ENCODE results near the gene EFHD1.

The EFHD1 gene, protein sequence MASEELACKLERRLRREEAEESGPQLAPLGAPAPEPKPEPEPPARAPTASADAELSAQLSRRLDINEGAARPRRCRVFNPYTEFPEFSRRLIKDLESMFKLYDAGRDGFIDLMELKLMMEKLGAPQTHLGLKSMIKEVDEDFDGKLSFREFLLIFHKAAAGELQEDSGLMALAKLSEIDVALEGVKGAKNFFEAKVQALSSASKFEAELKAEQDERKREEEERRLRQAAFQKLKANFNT

DNA sequence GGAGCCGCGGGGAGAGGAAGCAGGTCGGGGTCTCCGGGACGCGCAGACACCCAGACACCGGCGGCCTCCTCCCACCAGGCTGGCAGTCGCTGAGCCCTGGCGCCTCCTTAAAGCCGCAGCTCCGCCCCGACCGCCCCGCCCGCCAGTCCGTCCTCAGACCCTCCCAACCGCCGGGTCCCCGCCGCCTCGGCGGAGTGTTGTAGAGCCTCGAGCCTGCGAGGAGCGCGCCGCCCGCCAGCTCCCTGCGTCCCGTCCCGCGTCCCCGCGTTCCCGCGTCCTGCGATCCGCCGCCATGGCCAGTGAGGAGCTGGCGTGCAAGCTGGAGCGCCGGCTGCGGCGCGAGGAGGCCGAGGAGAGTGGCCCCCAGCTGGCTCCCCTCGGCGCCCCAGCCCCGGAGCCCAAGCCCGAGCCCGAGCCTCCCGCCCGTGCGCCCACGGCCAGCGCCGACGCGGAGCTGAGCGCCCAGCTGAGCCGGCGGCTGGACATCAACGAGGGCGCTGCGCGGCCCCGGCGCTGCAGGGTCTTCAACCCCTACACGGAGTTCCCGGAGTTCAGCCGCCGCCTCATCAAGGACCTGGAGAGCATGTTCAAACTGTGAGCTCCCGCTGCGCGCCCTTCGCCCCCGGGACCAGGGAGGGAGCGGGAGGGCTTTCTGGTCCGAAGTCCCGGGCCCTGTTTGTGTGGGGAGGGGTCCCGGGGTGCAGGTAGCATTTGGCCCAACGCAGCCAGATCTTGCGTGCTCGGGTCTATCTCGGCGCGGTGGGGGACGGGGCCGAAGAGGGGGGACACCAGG, at the start of gene EFHD1:
EFHD1 (plus strand) TSS at position 192 of the 793 bp plus-strand sequence; CDS start at position 293, 101 bp downstream.
- peak; percentile 39 for DNase-seq

DNA sequence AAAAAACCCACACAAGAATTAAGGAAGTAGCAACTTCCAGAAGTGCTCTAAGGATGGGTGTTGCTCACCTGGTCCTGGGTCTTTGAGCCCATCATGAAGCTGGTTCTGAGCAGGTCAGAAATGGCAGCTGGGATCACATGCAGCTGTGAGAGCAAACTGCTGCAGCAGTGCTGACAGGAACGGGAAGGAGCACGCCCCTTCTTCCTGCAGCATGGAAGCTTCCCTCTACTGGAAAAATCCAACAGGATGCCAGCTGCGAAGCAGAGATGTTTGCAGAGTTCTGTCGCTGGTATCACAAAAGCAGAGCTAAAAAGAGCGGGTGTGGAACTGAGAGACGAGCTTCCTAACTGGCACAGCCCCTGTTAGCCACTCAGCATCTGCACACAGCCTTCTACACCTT, 49.2 kb upstream of the EFHD1 start:
- no peak for DNase-seq

DNA sequence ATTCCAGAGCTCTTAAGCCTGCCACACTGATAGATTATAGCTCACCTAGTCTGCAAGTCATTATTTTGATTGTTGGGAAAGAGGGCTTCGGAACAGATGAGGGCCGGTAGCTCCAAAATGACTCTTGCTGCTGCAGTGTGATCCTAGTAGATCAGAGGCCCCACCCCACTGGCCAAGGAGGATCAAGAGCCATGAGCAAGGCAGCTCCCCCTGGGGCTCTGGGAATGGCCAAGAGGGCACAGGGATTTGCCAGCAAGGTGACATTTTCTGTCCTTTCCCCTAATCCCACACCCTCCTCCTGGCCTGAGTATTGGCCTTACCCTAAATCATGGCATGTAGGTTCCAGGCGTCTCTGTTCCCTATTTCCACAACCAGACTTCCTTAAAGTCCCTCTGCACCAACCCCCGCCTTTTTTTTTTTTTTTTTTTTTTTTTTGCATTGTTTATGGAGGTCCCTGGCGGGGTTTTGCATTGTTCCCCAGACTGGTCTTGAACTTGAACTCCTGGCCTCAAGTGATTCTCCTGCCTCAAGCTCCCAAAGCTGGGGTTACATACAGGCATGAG, 46.4 kb upstream of the EFHD1 start:
- DNase-seq, result no peak

DNA sequence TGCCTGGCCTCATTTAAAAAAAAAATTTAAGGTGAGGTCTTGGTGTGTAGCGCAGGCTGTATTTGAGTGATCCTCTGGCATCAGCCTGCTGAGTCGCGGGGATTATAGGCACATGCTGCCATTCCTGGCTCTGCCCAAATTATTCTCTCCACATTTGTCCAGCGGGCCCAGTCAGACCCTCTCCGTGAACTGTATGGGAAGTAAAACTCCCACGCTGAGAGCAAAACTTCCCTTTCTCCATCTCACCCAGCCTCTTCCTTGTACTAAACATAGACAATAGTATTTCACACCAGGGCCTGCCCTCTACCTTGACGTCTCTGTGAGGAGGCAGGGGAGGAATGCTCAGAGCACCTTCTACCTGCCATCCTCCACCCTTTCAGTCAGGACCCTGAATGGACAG, 45.9 kb upstream of the EFHD1 start:
- no peak for DNase-seq

DNA sequence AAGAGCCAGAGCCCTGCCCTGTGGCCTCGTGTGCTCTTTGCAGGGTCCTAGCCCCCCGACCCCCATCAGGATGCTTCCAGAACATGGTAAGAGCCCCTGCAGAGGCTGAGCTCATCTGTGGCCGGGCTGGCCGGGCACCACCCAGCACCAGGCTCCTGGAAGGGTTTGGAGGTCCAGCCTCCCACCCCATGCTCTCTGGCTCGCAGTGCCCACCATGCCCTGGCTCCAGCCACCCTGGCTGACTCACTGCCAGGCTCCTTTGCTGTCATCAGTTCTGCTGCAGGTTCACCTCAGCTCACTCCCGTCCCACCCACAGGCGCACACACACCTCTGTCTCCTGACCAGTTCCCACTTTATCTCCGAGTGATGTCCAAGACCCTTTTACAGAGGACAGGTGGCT, 45.4 kb upstream of the EFHD1 start:
- DNase-seq, result no peak

DNA sequence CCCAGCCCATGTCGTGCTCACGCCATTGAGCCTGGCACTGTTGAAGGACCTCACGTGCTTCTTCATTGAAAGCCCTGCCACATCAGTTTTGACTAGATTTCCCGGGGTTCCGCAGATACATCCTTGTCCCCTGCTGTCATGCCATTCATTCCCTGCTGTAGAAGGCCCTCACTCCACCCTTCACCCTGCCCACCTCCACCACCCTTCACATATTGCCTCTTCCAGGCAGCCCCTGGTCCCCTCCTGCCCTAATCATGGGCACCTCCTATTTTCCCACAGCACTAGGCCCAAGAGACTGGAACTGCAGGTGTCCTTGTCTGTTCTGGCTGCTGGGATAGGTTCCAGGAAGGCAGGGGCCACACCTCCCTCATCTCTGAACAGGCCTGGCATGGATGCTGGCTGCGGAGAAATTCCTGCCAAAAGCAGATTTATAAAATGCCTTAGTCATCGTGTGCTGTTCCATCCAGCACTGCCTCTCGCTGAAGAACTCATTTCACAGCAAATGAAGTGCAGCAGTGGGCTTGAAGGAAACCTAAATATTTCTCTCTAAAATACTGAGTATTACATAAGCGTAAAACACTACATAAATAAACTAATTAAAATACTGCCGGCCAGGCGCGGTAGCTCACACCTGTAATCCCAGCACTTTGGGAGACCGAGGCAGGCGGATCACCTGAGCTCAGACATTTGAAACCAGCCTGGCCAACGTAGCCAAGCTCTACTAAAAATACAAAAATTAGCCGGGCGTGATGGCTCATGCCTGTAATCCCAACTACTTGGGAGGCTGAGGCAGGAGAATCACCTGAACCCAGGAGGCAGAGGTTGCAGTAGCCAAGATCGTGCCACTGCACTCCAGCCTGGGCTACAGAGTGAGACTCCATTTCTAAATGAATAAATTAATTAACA, 44.5 kb upstream of the EFHD1 start:
- DNase-seq, result no peak

DNA sequence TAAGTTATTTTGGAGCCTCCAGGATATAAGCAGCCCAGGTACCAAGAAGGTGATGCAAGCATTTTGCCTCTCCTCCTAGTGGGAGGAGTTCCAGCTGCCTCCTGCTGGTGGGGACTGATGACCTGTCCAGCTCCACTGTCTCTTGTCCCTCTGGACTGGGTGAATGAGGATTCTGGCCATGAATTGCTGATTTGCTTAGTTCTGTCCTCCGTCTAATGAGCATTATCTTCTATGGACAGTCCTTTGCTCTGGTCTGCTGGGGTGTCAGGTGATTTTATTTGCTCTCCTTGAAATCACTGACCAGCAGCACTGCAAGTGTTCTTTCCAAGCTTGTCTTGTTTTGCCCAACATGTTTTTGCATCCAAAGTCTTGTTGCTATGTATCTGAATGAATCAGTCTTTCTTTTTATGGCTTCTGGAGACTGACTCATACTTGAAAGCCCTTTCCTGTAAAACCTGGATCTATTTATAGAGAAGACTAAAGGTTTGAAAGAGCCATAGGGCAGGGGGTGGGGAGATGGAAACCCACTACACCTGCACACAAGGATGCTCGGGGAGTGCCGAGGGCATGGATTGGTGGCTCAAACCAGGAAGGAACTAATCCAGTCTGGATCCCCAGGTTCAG, 40.5 kb upstream of the EFHD1 start:
- DNase-seq, result no peak

GRCh38 chr2:232593982-232594381, 39.4 kb upstream of the EFHD1 start:
- DNase-seq, result no peak

DNA sequence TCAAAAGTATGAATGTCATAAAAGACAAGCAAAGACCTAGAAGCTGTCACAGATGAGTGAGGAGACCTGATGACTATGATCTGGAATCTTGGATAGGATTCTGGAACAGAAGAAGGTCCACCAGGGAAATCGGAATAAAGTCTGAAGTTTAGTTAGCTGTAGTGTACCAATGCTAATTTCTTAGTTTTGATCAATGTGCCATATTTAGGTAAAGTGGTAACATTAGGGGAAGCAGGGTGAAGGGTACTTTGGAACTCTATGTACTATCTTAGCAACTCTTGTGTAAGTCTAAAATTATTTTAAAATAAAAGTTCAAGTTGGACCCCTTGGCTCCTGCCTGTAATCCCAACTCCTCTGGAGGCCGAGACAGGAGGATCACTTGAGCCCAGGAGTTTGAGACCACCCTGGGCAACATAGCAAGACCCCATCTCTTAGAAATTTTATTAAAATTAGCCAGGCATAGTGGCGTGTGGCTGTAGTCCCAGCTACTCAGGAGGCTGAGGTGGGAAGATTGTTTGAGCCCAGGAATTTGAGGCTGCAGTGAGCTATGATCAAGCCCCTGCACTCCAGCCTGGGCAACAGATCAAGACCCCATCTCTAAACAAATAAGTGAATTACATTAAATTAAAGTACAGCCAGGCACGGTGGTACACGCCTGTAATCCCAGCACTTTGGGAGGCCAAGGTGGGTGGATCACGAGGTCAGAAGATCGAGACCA, 35.9 kb upstream of the EFHD1 start:
- DNase-seq, result no peak

DNA sequence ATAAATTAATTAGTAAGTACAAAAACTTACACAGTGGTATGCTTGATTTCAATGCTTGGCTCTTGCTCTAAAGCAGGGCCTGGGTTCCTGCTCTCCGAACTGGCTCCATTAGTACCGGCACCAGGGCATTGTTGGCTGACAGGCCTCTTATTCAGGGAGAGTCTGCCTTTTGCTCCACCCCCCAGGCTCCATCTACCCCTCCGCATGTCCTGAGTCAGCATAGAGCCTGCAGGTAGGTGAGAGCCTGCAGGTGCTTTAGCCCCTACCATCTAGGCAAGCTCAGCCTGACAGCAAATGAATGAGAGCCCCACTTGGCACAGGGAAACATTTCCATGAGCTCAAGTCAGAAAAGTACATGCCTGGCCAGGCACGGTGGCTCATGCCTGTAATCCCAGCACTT, 35.1 kb upstream of the EFHD1 start:
- DNase-seq, result no peak

- DNase-seq, result no peak
Observed at GRCh38 chr2:232600053-232600773, 33.2 kb upstream of the EFHD1 start.

DNA sequence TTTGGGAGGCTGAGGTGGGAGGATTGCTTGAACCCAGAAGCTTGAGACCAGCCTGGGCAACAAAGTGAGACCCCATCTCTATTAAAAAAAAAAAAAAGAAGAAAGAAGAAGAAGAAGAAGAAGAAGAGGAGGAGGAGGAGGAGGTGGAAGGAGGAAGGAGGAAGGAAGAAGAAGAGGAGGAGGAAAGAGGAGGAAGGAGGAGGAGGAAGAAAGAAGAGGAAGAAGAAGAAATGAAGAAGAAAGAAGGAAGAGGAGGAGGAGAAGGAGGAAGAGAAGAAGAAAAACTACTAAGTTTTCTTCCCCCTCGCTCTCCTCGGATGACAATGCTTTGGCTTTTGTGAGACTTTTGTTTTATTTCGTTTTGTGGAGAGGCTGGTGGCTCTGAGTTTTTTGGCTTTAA, 30.1 kb upstream of the EFHD1 start:
- DNase-seq, result no peak

GRCh38 chr2:232604535-232604934, 28.9 kb upstream of the EFHD1 start:
- no peak for DNase-seq

- no peak for DNase-seq
Observed at GRCh38 chr2:232607011-232607410, 26.4 kb upstream of the EFHD1 start.

GRCh38 chr2:232609607-232610006, 23.8 kb upstream of the EFHD1 start:
- no peak for DNase-seq

DNA sequence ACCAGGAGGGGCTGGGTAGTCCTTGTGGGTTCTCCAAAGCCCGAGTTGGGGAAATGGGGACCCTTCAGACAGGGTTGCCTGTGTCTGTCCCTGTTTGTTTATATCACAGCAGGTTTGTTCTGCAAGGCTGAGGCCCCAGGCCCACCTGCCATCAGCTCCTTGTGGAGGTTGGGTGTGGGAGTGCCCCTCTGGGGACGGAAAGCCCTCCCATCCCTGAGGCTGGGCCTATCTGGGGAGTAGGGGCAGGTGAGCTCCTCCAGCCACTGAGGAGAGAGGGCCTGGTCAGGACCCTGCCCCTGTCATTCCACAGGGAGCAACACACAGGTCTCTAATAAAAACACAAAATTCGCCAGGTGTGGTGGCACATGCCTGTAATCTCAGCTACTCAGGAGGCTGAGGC, 23.3 kb upstream of the EFHD1 start:
- no peak for DNase-seq

- no peak for DNase-seq
Observed at GRCh38 chr2:232611061-232611460, 22.3 kb upstream of the EFHD1 start.

DNA sequence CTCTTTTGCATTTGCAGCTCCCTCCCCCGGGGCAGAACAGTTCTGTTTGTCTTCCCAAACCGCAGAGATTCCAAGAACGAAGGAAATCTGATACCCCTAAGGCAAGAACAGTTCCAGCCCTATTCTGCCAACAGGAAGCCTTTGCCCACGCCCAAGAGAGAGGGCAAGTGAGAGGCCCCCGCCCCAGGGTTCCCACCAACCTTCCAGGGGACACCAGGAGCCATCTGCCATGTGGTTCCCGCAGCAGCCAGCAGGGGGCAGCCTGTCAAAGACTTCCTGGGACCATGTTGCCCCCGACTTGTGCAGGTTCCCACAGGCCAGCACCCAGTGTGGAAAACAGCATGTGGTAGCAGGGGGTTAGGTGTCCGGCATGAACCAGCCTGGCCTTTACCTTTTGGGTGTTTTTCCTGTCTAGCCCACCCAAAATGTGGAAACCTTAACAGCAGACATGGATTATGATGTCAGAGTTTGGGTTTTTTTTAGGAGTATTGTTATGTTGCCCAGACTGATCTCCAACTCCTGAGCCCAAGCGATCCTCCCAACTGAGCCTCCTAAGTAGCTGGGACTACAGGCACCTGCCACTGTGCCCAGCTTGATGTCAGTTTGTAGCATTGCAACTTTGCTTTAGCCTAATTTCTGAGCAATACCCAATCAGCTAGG, 21.7 kb upstream of the EFHD1 start:
- peak; percentile 67 for DNase-seq

GRCh38 chr2:232613538-232614134, 19.8 kb upstream of the EFHD1 start:
- DNase-seq, result no peak

DNA sequence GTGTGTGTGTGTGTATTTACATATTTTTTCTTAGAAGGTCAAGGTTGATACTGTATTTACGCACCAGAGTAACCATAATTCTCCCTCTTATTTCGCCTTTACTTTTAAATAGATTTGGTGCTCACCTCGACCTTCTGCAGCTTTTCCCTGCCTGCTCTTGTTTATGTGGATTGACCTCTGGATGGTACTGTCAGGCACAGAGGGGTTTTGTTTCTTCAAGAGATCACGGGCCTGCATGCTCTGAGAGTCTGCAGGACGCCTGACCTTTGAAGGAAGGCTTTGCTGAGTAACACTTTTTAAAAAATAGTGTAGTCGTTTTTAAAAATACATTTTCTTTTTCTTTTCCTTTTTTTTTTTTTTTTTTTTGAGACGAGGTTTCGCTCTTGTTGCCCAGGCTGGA, 18.1 kb upstream of the EFHD1 start:
- DNase-seq, result no peak
